Stimulated activated CD4-positive, alpha-beta T cell treated with anti-CD3 and anti-CD28 coated beads, Interleukin-1b, Interleukin-23, amount 100 ng/mL, for 24 hours (primary cell): ENCODE measurements around the gene TUBA8.
"Not testable (repeated sequence)": the region's sequence is repeated elsewhere in the genome, so short reads cannot be mapped to it uniquely, and the experiment has no call there.

Experiments
- DNase-seq, 4 experiments: peaks; one replicate each; pipeline ENCODE4 v3.0.0-alpha.2; 2020; ENCODE audit warnings: low read depth in 4 of 4, low spot score in 1 of 4

The TUBA8 gene

DNA sequence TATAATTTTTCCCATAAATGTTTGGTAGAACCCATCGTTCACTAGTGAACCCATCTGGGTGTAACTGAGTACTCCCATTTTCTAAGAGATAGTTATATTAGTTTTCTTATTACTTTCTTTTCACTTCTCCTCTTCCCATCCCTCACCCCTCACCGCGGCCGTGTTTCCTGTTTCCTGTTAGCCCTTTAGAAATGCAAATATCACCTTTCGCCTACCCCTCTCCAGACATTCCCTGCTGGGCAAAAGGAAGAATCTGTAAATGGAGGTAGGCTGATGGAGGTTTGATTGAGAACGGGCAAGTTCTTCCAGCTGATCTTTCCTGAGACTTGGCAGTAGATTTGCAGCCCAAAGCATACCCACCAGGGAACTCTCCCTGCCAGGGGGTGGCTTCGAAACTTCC lies 54.7 kb downstream of the TUBA8 start:
- DNase-seq, result not testable (repeated sequence)

DNA sequence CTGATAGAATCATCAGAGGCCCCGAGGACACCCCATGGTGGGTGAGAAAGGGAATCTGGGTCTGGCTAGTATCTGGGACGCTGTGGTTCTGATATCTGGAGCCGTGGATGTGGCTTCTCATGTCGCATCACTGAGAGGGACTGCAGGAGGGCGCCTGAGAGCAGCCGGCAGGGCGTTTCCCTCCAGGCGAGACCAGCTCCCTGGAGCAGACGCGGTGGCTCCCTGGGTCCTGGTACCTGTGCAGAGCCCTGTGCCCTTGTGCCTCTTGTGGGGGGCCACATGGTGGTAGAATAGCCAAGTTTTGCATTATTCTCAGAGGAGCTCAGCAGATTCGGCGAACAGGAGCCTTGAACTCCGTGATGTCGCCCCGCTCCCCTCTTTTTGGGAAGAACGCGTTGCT lies 59.7 kb downstream of the TUBA8 start:
- not testable (repeated sequence) for DNase-seq

DNA sequence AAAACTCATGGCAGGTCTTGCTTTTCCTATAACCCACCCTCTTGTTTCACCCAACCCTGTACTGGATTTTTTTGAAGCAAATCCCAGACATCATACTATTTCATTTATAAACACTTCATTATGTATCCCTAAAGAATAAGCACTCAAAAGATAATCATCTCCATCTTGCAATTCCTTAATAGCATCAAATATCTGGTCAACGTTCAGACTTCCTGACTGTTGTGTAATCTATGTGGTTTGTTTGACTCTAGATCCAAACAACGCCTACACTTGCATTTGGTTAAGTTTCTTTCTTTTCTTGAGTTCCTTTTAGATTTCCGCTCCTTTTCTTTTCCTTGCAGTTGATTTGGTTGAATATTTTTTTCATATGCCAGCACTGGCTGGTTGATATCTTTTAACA lies 61.6 kb downstream of the TUBA8 start:
- not testable (repeated sequence) for DNase-seq

DNA sequence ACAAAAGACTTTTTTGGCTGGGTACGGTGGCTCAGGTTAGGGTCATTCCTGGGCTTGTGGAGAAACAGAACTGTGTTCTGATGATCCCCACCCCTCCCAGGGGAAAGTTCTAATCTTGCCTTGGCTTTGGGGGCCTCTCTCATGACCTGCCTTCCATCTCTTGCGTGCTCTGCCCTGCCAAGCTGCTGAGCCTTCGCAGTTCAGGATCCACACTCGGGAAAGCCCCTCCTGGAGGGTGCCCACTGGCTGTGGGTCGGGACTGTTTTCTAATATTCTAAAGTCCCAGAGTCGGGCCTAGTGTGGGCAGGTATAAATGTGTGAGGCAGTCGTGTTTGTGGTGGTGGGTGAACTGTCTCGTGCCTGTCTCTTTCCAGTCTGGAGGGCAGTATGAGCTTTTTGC lies 62.2 kb downstream of the TUBA8 start:
- not testable (repeated sequence) for DNase-seq

DNA sequence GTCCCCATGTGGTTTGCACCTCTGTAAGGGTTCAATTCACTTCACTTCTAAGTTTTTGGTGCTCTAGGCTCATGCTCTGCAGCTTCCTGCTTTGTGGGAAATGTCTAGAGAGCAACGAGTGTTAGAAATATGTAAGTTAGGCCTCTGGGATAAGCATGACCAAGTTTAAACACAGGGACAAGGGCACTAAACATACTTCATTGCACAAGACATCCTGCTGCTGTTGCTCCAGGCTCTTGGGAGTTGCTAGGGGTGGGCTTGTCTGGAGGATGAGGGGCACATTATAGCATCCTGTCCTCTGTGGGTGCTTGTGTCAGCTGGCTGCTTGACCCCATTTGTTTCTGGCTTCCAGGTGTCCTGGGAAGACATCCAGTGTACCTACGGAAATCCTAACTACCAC lies 62.8 kb downstream of the TUBA8 start:
- not testable (repeated sequence) for DNase-seq
